ENCODE measurements around the gene PBX1. TPM values are rescaled to one million over a fixed set of nuclear protein-coding genes. Genes with fewer than 3 reads are reported as not detected.

The PBX1 gene
- total and polyA plus RNA-seq, 8 donors: 11.0 to 113 (median 23.0) TPM

GRCh38 chr1:164515231-164515630 is 43.8 kb upstream of the PBX1 start:
- intact Hi-C loops (cut with DNase I; ENCODE audit: low total_unique reads): no loop called here
- no peak for TF ChIP-seq POLR2A (IDR thresholded peaks at IDR 0.05)
- TF ChIP-seq, protein P1, sequence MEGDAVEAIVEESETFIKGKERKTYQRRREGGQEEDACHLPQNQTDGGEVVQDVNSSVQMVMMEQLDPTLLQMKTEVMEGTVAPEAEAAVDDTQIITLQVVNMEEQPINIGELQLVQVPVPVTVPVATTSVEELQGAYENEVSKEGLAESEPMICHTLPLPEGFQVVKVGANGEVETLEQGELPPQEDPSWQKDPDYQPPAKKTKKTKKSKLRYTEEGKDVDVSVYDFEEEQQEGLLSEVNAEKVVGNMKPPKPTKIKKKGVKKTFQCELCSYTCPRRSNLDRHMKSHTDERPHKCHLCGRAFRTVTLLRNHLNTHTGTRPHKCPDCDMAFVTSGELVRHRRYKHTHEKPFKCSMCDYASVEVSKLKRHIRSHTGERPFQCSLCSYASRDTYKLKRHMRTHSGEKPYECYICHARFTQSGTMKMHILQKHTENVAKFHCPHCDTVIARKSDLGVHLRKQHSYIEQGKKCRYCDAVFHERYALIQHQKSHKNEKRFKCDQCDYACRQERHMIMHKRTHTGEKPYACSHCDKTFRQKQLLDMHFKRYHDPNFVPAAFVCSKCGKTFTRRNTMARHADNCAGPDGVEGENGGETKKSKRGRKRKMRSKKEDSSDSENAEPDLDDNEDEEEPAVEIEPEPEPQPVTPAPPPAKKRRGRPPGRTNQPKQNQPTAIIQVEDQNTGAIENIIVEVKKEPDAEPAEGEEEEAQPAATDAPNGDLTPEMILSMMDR (IDR thresholded peaks at IDR 0.05): no peak
- no peak for TF ChIP-seq POLR2AphosphoS5 (IDR thresholded peaks at IDR 0.05)
- TF ChIP-seq EP300 (IDR thresholded peaks at IDR 0.05): no peak
- Histone ChIP-seq H3K27me3 (no peaks in the 10 kb centered on the region), H3K4me3 (no peak overlapping the region), H3K36me3 (no peaks in the 10 kb centered on the region), H3K9me3 (no peaks in the 10 kb centered on the region), H3K27ac (no peak overlapping the region), H3K4me1 (no peaks in the 10 kb centered on the region)
- DNase-seq: no peak
- WGBS, 5 donors: 76 to 87% (median 83%) methylated on average over 2 of the region's 2 CpGs

GRCh38 chr1:164515711-164516331 is 43.2 kb upstream of the PBX1 start:
- no peak overlapping the region for H3K27ac ChIP-seq
- H3K36me3 ChIP-seq: no peaks in the 10 kb centered on the region
- WGBS, 5 donors: 70 to 81% (median 79%) methylated on average over 8 of the region's 8 CpGs
- no peak overlapping the region for H3K4me3 ChIP-seq
- no peaks in the 10 kb centered on the region for H3K27me3 ChIP-seq
- peak in 1 of 2 donors; percentile 50 for DNase-seq
- TF ChIP-seq EP300 (IDR thresholded peaks at IDR 0.05) (no peak), POLR2A (IDR thresholded peaks at IDR 0.05) (no peak), POLR2AphosphoS5 (IDR thresholded peaks at IDR 0.05) (no peak)
- TF ChIP-seq, protein P1 (IDR thresholded peaks at IDR 0.05): no peak
- H3K4me1 ChIP-seq: no peaks in the 10 kb centered on the region
- intact Hi-C loops (cut with DNase I; ENCODE audit: low total_unique reads): no loop called here
- H3K9me3 ChIP-seq: no peaks in the 10 kb centered on the region

DNA sequence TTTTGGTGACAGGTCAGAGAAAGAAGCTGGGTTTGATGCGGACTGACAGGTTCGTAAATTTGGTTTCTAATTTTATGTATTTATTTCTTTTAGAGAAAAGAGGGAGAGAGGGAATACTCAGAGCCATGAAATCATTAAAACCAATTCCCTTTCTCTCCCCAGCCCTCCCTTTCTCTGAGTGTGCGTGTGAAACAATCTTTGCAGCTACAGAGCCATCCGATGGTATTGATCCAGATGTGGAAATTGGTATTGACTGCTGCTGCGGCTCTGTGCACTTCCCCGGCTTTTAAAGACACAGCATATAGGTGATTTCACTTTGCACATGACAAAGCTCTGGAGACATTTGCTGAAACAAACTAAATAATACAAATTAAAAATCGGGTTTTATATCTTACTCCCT is 42.4 kb upstream of the PBX1 start:
- H3K27me3 ChIP-seq: no peaks in the 10 kb centered on the region
- DNase-seq: no peak
- TF ChIP-seq POLR2AphosphoS5 (IDR thresholded peaks at IDR 0.05) (no peak), EP300 (IDR thresholded peaks at IDR 0.05) (no peak), POLR2A (IDR thresholded peaks at IDR 0.05) (no peak)
- TF ChIP-seq, protein P1 (IDR thresholded peaks at IDR 0.05): no peak
- no peak overlapping the region for H3K4me3 ChIP-seq
- H3K36me3 ChIP-seq: no peaks in the 10 kb centered on the region
- 82 to 90% (median 87%) methylated on average over 7 of the region's 7 CpGs for WGBS, 5 donors
- intact Hi-C loops (cut with DNase I; ENCODE audit: low total_unique reads): no loop called here
- no peaks in the 10 kb centered on the region for H3K4me1 ChIP-seq
- H3K27ac ChIP-seq: no peak overlapping the region
- H3K9me3 ChIP-seq: no peaks in the 10 kb centered on the region

- no peaks in the 10 kb centered on the region for H3K27me3 ChIP-seq
- intact Hi-C loops (cut with DNase I; ENCODE audit: low total_unique reads): no loop called here
- H3K4me1 ChIP-seq: no peaks in the 10 kb centered on the region
- no peak overlapping the region for H3K27ac ChIP-seq
- no peaks in the 10 kb centered on the region for H3K36me3 ChIP-seq
- no peaks in the 10 kb centered on the region for H3K9me3 ChIP-seq
- TF ChIP-seq, protein P1 (IDR thresholded peaks at IDR 0.05): no peak
- TF ChIP-seq POLR2AphosphoS5 (IDR thresholded peaks at IDR 0.05) (no peak), POLR2A (IDR thresholded peaks at IDR 0.05) (no peak), EP300 (IDR thresholded peaks at IDR 0.05) (no peak)
- H3K4me3 ChIP-seq: no peak overlapping the region
- DNase-seq: no peak
- WGBS, 5 donors: 77 to 86% (median 82%) methylated on average over 3 of the region's 3 CpGs
Observed at GRCh38 chr1:164518692-164519332, 40.2 kb upstream of the PBX1 start.
